ENCODE measurements around the gene PTPN11. TPM values are rescaled to one million over a fixed set of nuclear protein-coding genes. Genes with fewer than 3 reads are reported as not detected.
A peak's percentile ranks its signal among the peaks of the same experiment; 100 is the strongest.
"Not testable (repeated sequence)": the region's sequence is repeated elsewhere in the genome, so short reads cannot be mapped to it uniquely, and the experiment has no call there.

The PTPN11 gene
- total and polyA plus RNA-seq, 2 of the 13 experiments (the other 11 are each of a cell fraction or from before 2014, with no cell fraction given): 30.0 to 63.5 TPM

GRCh38 chr12:112413855-112414625 lies 4.7 kb upstream of the PTPN11 start:
- H3K27me3 ChIP-seq (ENCODE audit: control insufficient read depth in 1 of 2, insufficient read depth in 2 of 2, low read length in 2 of 2): no peaks in the 10 kb centered on the region; a peak in 1 of 5 replicates
- no peaks in the 10 kb centered on the region for H3K9me3 ChIP-seq (ENCODE audit: low read length)
- in situ Hi-C loops (cut with HindIII; ENCODE audit: extremely low pct_ligation_motif_present, low pct_unique_long_range_greater_than_20kb) (loop anchor here (10.0 kb wide), 1 partner anchor 299 kb away; no protein-coding TSS in a partner anchor), intact Hi-C loops (cut with micrococcal nuclease; ENCODE audit: unreplicated experiment) (no loop called here)
- no peak for ATAC-seq
- H3K4me1 ChIP-seq (ENCODE audit: insufficient read depth, low read length): peaks cover 35% of the 10 kb centered on the region
- H3K4me3 ChIP-seq (replicated peaks in 1 of 3; ENCODE audit: insufficient read depth in 1 of 3, low read depth in 2 of 3, low read length in 3 of 3): peak overlapping the region; percentile 4 to 34 (median 12); a peak in 2 of 6 replicates
- H3K36me3 ChIP-seq (replicated peaks in 1 of 2; ENCODE audit: control insufficient read depth in 1 of 2, insufficient read depth in 2 of 2, low read length in 2 of 2): no peaks in the 10 kb centered on the region
- no peak for FAIRE-seq
- TF ChIP-seq SAP130 (CRISPR knock-in tag; IDR thresholded peaks at IDR 0.05; ENCODE audit: low read depth) (peak; percentile 4; the same call in 1 of the 2 replicates), ZFP90 (CRISPR knock-in tag; IDR thresholded peaks at IDR 0.05; ENCODE audit: borderline replicate concordance) (no peak), RORA (CRISPR knock-in tag; IDR thresholded peaks at IDR 0.05) (no peak)
- peak overlapping the region; percentile 96 for H2AFZ ChIP-seq (ENCODE audit: low read length)
- no TSS peak for BruUV-seq (replicated peaks)
- H4K20me1 ChIP-seq (ENCODE audit: insufficient read depth, low read length): no peaks in the 10 kb centered on the region
- no peak for DNase-seq (ENCODE audit: low spot score)
- CTCF ChIA-PET (ENCODE audit: low intra/inter-chr PET ratio, low total read pairs): no interaction called here
- peak overlapping the region; percentile 74 for H3K4me2 ChIP-seq (ENCODE audit: low read depth, low read length)
- peaks cover 4% of the 10 kb centered on the region for H3K79me2 ChIP-seq (ENCODE audit: insufficient read depth, low read length)
- H3K9ac ChIP-seq (ENCODE audit: insufficient read depth, low read depth, low read length): peak overlapping the region; percentile 47; the same call in 1 of the 2 replicates
- no peak overlapping the region for H3K27ac ChIP-seq (ENCODE audit: extremely low read length, insufficient read depth, low read length)
- POLR2A ChIA-PET: interaction anchor here (1.2 kb wide), 1 partner anchor 27 kb away, joined by 3 read pairs; no protein-coding TSS in a partner anchor
- WGBS (ENCODE audit: low lambda C conversion rate): 10% methylated on average over 2 of the region's 2 CpGs

- H3K27me3 ChIP-seq (ENCODE audit: control insufficient read depth in 1 of 2, insufficient read depth in 2 of 2, low read length in 2 of 2); POLR2A ChIA-PET; ATAC-seq; intact Hi-C loops (cut with micrococcal nuclease; ENCODE audit: unreplicated experiment); H3K36me3 ChIP-seq (replicated peaks in 1 of 2; ENCODE audit: control insufficient read depth in 1 of 2, insufficient read depth in 2 of 2, low read length in 2 of 2); H4K20me1 ChIP-seq (ENCODE audit: insufficient read depth, low read length); H2AFZ ChIP-seq (ENCODE audit: low read length); H3K9ac ChIP-seq (ENCODE audit: insufficient read depth, low read depth, low read length); DNase-seq (ENCODE audit: low spot score); H3K9me3 ChIP-seq (ENCODE audit: low read length); CTCF ChIA-PET (ENCODE audit: low intra/inter-chr PET ratio, low total read pairs); H3K27ac ChIP-seq (ENCODE audit: extremely low read length, insufficient read depth, low read length); BruUV-seq (replicated peaks); H3K4me3 ChIP-seq (replicated peaks in 1 of 3; ENCODE audit: insufficient read depth in 1 of 3, low read depth in 2 of 3, low read length in 3 of 3); FAIRE-seq: not testable (repeated sequence)
- peak; percentile 44; the same call in 1 of the 2 replicates for TF ChIP-seq ZNF770 (CRISPR knock-in tag; IDR thresholded peaks at IDR 0.05)
- TF ChIP-seq CEBPG (CRISPR knock-in tag; IDR thresholded peaks at IDR 0.05): peak; percentile 65
- Histone ChIP-seq H3K4me1 (ENCODE audit: insufficient read depth, low read length) (peaks cover 44% of the 10 kb centered on the region), H3K79me2 (ENCODE audit: insufficient read depth, low read length) (peaks cover 11% of the 10 kb centered on the region), H3K4me2 (ENCODE audit: low read depth, low read length) (0 out of 2 replicates have a peak overlapping the region, but pooled peaks have one; percentile 7)
- in situ Hi-C loops (cut with HindIII; ENCODE audit: extremely low pct_ligation_motif_present, low pct_unique_long_range_greater_than_20kb): loop anchor here (10.0 kb wide), 1 partner anchor 301 kb away; no protein-coding TSS in a partner anchor
- WGBS (ENCODE audit: low lambda C conversion rate): 35% methylated on average over 4 of the region's 4 CpGs
Observed at GRCh38 chr12:112415457-112415856, 3.3 kb upstream of the PTPN11 start.
